H9 (cell line): Measurements from ENCODE around the gene CHRNA4. TPM values are rescaled to one million over a fixed set of nuclear protein-coding genes. Genes with fewer than 3 reads are reported as not detected.

Experiments used
- DNase-seq: peaks from one replicate; pipeline ENCODE4 v3.0.0-alpha.2; 2017
- H2AFZ ChIP-seq: one replicate; pipeline ENCODE4 v1.6.1; 2013; ENCODE audit warnings: mild to moderate bottlenecking, low read length, control low read depth, moderate library complexity
- H2AK5ac ChIP-seq: 2 replicates; pipeline ENCODE4 v1.6.1; 2013; ENCODE audit warnings: low read length, control low read depth, mixed read lengths; ENCODE audit not compliant: insufficient read length
- H2BK120ac ChIP-seq: one replicate; pipeline ENCODE4 v1.6.1; 2013; ENCODE audit warnings: low read depth, mild to moderate bottlenecking, low read length, control low read depth, inconsistent platforms; ENCODE audit not compliant: poor library complexity, severe bottlenecking
- H2BK12ac ChIP-seq: 2 replicates; pipeline ENCODE4 v1.6.1; 2013; ENCODE audit warnings: low read length, control low read depth, mixed read lengths, low read depth; ENCODE audit not compliant: insufficient read length
- H2BK15ac ChIP-seq: 2 replicates; pipeline ENCODE4 v1.6.1; 2013; ENCODE audit warnings: low read depth, low read length, control low read depth
- H2BK20ac ChIP-seq: one replicate; pipeline ENCODE4 v1.6.1; 2013; ENCODE audit warnings: low read depth, mild to moderate bottlenecking, low read length, control low read depth, inconsistent platforms; ENCODE audit not compliant: poor library complexity, severe bottlenecking
- H2BK5ac ChIP-seq: 2 replicates; pipeline ENCODE4 v1.6.1; 2013; ENCODE audit warnings: low read length, control low read depth, mixed read lengths; ENCODE audit not compliant: insufficient read length
- H3K14ac ChIP-seq: 2 replicates; pipeline ENCODE4 v1.6.1; 2013; ENCODE audit warnings: low read length, control low read depth; ENCODE audit not compliant: insufficient read depth
- H3K18ac ChIP-seq: 2 replicates; pipeline ENCODE4 v1.6.1; 2013; ENCODE audit warnings: low read depth, mild to moderate bottlenecking, mixed read lengths, low read length, control low read depth; ENCODE audit not compliant: insufficient read length
- H3K23ac ChIP-seq: 2 replicates; pipeline ENCODE4 v1.6.1; 2013; ENCODE audit warnings: low read length, control low read depth, mixed read lengths, low read depth; ENCODE audit not compliant: insufficient read length
- H3K23me2 ChIP-seq: 2 replicates; pipeline ENCODE4 v1.6.1; 2013; ENCODE audit warnings: low read depth, mild to moderate bottlenecking, mixed read lengths, low read length, control low read depth; ENCODE audit not compliant: insufficient read length, poor library complexity, severe bottlenecking
- H3K27ac ChIP-seq: 2 replicates; pipeline ENCODE4 v1.5.1; 2013; ENCODE audit warnings: low read length, control low read depth, mixed read lengths, low read depth; ENCODE audit not compliant: insufficient read length
- H3K27me3 ChIP-seq: 2 replicates; pipeline ENCODE4 v1.6.1; 2013; ENCODE audit warnings: low read length, control low read depth, inconsistent platforms; ENCODE audit not compliant: insufficient read depth
- H3K4ac ChIP-seq: 2 replicates; pipeline ENCODE4 v1.6.1; 2013; ENCODE audit warnings: low read depth, mild to moderate bottlenecking, control low read depth, inconsistent platforms, low read length, moderate library complexity
- H3K4me1 ChIP-seq: 2 replicates; pipeline ENCODE4 v1.6.1; 2013; ENCODE audit warnings: low read length, control low read depth, inconsistent platforms; ENCODE audit not compliant: insufficient read depth
- H3K4me2 ChIP-seq: 2 replicates; pipeline ENCODE4 v1.6.1; 2013; ENCODE audit warnings: low read length, control low read depth, mixed read lengths; ENCODE audit not compliant: insufficient read length, insufficient read depth
- H3K56ac ChIP-seq: 2 replicates; pipeline ENCODE4 v1.6.1; 2013; ENCODE audit warnings: low read depth, mild to moderate bottlenecking, mixed read lengths, low read length, control low read depth; ENCODE audit not compliant: insufficient read length
- H3K79me1 ChIP-seq: 2 replicates; pipeline ENCODE4 v1.6.1; 2013; ENCODE audit warnings: low read depth, mild to moderate bottlenecking, moderate library complexity, low read length, control low read depth, inconsistent platforms; ENCODE audit not compliant: insufficient read depth, poor library complexity, severe bottlenecking
- H3K79me2 ChIP-seq: 2 replicates; pipeline ENCODE4 v1.6.1; 2013; ENCODE audit warnings: low read length, control low read depth, inconsistent platforms; ENCODE audit not compliant: insufficient read depth
- H3K9ac ChIP-seq: 2 replicates; pipeline ENCODE4 v1.6.1; 2013; ENCODE audit warnings: low read length, control low read depth, mixed read lengths; ENCODE audit not compliant: insufficient read length; ENCODE audit errors: extremely low read depth
- H3K9me3 ChIP-seq: one replicate; pipeline ENCODE4 v1.6.1; 2013; ENCODE audit warnings: low read depth, low read length, inconsistent platforms; ENCODE audit not compliant: control insufficient read depth
- H3T11ph ChIP-seq: one replicate; pipeline ENCODE4 v1.6.1; 2013; ENCODE audit warnings: mild to moderate bottlenecking, low read length, control low read depth, inconsistent platforms
- H4K20me1 ChIP-seq: one replicate; pipeline ENCODE4 v1.6.1; 2013; ENCODE audit not compliant: control insufficient read depth, insufficient read length, insufficient read depth
- H4K5ac ChIP-seq: 2 replicates; pipeline ENCODE4 v1.6.1; 2013; ENCODE audit warnings: low read depth, mild to moderate bottlenecking, mixed read lengths, low read length, control low read depth; ENCODE audit not compliant: insufficient read length
- H4K8ac ChIP-seq: replicated peaks from 2 replicates; pipeline ENCODE4 v1.6.1; 2013; ENCODE audit warnings: low read length, control low read depth, mixed read lengths, low read depth; ENCODE audit not compliant: insufficient read length
- H4K91ac ChIP-seq: 2 replicates; pipeline ENCODE4 v1.6.1; 2013; ENCODE audit warnings: low read depth, mild to moderate bottlenecking, moderate library complexity, mixed read lengths, low read length, control low read depth; ENCODE audit not compliant: insufficient read length
- H3K27ac Mint-ChIP-seq, 3 experiments: 2 replicates in 2 of 3; 3 replicates in 1 of 3; pipeline ENCODE4 v1.8.0; 2020 to 2021; ENCODE audit warnings: mixed read lengths in 3 of 3, mild to moderate bottlenecking in 1 of 3, moderate library complexity in 1 of 3
- H3K27me3 Mint-ChIP-seq: 2 replicates; pipeline ENCODE4 v1.8.0; 2021; ENCODE audit warnings: low read depth, mild to moderate bottlenecking, moderate library complexity, mixed read lengths
- H3K36me3 Mint-ChIP-seq, 3 experiments: 2 replicates in 2 of 3; 3 replicates in 1 of 3; pipeline ENCODE4 v1.8.0; 2020 to 2021; ENCODE audit warnings: low read depth in 3 of 3, mixed read lengths in 3 of 3; ENCODE audit not compliant: insufficient read depth in 1 of 3
- H3K4me1 Mint-ChIP-seq, 2 experiments: 2 replicates each; pipeline ENCODE4 v1.8.0; 2020; ENCODE audit warnings: mixed read lengths in 2 of 2
- H3K4me3 Mint-ChIP-seq, 2 experiments: 2 replicates in 1 of 2; 3 replicates in 1 of 2; pipeline ENCODE4 v1.8.0; 2020 to 2021; ENCODE audit warnings: mild to moderate bottlenecking in 2 of 2, mixed read lengths in 2 of 2, moderate library complexity in 1 of 2
- H3K9me3 Mint-ChIP-seq, 2 experiments: 2 replicates in 1 of 2; 3 replicates in 1 of 2; pipeline ENCODE4 v1.8.0; 2020; ENCODE audit warnings: mild to moderate bottlenecking in 2 of 2, mixed read lengths in 2 of 2, moderate library complexity in 1 of 2
- CTCF ChIP-seq: fragments of 200-600 bp; sonication (generic); conservative IDR thresholded peaks from 3 replicates; pipeline ENCODE4 v1.8.0; 2021; ENCODE audit warnings: antibody characterized with exemption, mild to moderate bottlenecking
- WGBS: extraction: QIAGEN DNeasy Blood & Tissue Kit; methylation state at CpG from one replicate; pipeline ENCODE4 v1.1.7; 2013; ENCODE audit warnings: missing lambda C conversion rate, low lambda C conversion rate, mixed read lengths; ENCODE audit not compliant: insufficient read length; ENCODE audit errors: extremely low coverage; 5-methylcytosine and 5-hydroxymethylcytosine counted together
- total RNA-seq: library from RNA; stranded (reverse); gene quantifications from 2 replicates; pipeline ENCODE4 v1.2.1, GENCODE V29; 2021

Gene CHRNA4
- total RNA-seq, 1 experiment from 2014 or later: 2.5 TPM

GRCh38 chr20:63301671-63302070, 59.5 kb downstream of the CHRNA4 start:
- Histone ChIP-seq H2AK5ac (no peak overlapping the region), H3K27me3 (no peaks in the 10 kb centered on the region), H3K18ac (no peak overlapping the region), H4K5ac (no peak overlapping the region), H2BK20ac (no peak overlapping the region), H4K20me1 (no peaks in the 10 kb centered on the region), H2BK15ac (no peak overlapping the region), H4K8ac (no peak overlapping the region), H2BK5ac (no peak overlapping the region), H3K23me2 (no peaks in the 10 kb centered on the region), H2BK120ac (no peak overlapping the region), H3K79me2 (no peaks in the 10 kb centered on the region), H2AFZ (no peak overlapping the region), H3K4me2 (no peak overlapping the region), H3K9me3 (no peaks in the 10 kb centered on the region), H2BK12ac (no peak overlapping the region), H3K4ac (no peak overlapping the region), H3K9ac (no peak overlapping the region), H3K79me1 (no peaks in the 10 kb centered on the region), H3K27ac (no peak overlapping the region), H3K56ac (no peak overlapping the region), H4K91ac (no peak overlapping the region), H3K23ac (no peak overlapping the region), H3T11ph (no peak overlapping the region), H3K4me1 (no peaks in the 10 kb centered on the region), H3K14ac (no peak overlapping the region)
- H3K27ac Mint-ChIP-seq: no peak overlapping the region
- no peak for DNase-seq
- H3K27me3 Mint-ChIP-seq: peaks cover 31% of the 10 kb centered on the region
- no peak for TF ChIP-seq CTCF
- H3K4me1 Mint-ChIP-seq: peaks cover 0 to 3% of the 10 kb centered on the region in 2 experiments; a peak in 1 of 4 replicates
- no peaks in the 10 kb centered on the region for H3K36me3 Mint-ChIP-seq
- H3K9me3 Mint-ChIP-seq: peaks cover 2 to 3% of the 10 kb centered on the region in 2 experiments; a peak in 1 of 5 replicates
- no peak overlapping the region for H3K4me3 Mint-ChIP-seq
- no CpG with 5 or more reads among the region's 1 CpG for WGBS
